Vagina (tissue), 2 donors: ENCODE results near the gene GPR176.

Source experiments
- POLR2A ChIP-seq, 2 donors: fragments of 450-650 bp; IDR thresholded peaks; one replicate each; pipeline ENCODE4 v1.6.1; 2017; ENCODE audit warnings: antibody characterized with exemption in 2 of 2, mild to moderate bottlenecking in 2 of 2, moderate library complexity in 2 of 2
- POLR2AphosphoS5 ChIP-seq, 2 donors: sonication (generic); formaldehyde crosslinking; IDR thresholded peaks; one replicate each; pipeline ENCODE4 v1.9.0; 2017; ENCODE audit warnings: antibody characterized with exemption in 2 of 2, mild to moderate bottlenecking in 2 of 2, low read depth in 1 of 2; ENCODE audit not compliant: insufficient read depth in 1 of 2
- TF ChIP-seq, protein P1 (sequence below), 3 experiments: fragments of 450-650 bp in 2 of 3; fragments of 200-600 bp in 1 of 3; sonication (generic) in 1 of 3; IDR thresholded peaks; one replicate each; pipeline ENCODE4 v1.5.1; 2017 to 2019; ENCODE audit warnings: antibody characterized with exemption in 3 of 3, mild to moderate bottlenecking in 2 of 3, moderate library complexity in 2 of 3

DNA sequence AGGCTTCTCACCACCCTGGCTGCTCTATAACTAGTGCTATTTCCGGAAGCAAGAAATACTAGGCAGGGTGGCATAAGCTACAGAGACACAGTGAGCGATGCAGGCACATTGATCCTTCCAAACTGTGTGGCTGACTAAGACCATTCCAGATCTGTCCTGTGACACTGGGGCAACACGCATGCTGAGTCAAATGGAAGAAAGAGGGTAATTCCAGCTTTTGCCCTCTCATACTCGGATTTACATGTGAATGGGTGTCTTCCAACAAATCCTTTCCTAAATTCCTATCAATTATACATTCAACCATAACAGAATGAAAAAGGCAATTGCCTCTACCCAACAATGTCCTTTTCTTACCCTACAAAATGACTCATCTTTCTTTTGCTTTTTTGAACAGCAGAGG, 142.6 kb downstream of the GPR176 start:
- TF ChIP-seq, protein P1, sequence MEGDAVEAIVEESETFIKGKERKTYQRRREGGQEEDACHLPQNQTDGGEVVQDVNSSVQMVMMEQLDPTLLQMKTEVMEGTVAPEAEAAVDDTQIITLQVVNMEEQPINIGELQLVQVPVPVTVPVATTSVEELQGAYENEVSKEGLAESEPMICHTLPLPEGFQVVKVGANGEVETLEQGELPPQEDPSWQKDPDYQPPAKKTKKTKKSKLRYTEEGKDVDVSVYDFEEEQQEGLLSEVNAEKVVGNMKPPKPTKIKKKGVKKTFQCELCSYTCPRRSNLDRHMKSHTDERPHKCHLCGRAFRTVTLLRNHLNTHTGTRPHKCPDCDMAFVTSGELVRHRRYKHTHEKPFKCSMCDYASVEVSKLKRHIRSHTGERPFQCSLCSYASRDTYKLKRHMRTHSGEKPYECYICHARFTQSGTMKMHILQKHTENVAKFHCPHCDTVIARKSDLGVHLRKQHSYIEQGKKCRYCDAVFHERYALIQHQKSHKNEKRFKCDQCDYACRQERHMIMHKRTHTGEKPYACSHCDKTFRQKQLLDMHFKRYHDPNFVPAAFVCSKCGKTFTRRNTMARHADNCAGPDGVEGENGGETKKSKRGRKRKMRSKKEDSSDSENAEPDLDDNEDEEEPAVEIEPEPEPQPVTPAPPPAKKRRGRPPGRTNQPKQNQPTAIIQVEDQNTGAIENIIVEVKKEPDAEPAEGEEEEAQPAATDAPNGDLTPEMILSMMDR (IDR thresholded peaks at IDR 0.05), result no peak
- TF ChIP-seq POLR2A (IDR thresholded peaks at IDR 0.05), result no peak
- TF ChIP-seq POLR2AphosphoS5 (IDR thresholded peaks at IDR 0.05; ENCODE audit: insufficient read depth in 1 of 2, low read depth in 1 of 2), result no peak
